Stimulated activated CD4-positive, alpha-beta T cell treated with anti-CD3 and anti-CD28 coated beads, TNF-alpha, amount 100 ng/mL, for 4 hours (primary cell): Measurements from ENCODE around the gene TTC1.

Experiments
- DNase-seq, 3 experiments: peaks; one replicate each; pipeline ENCODE4 v3.0.0-alpha.2; 2020; ENCODE audit warnings: low read depth in 3 of 3

TTC1 gene

GRCh38 chr5:160083501-160083900 is 74.6 kb downstream of the TTC1 start:
- DNase-seq: no peak

GRCh38 chr5:160084144-160084543 is 75.2 kb downstream of the TTC1 start:
- DNase-seq: no peak

DNA sequence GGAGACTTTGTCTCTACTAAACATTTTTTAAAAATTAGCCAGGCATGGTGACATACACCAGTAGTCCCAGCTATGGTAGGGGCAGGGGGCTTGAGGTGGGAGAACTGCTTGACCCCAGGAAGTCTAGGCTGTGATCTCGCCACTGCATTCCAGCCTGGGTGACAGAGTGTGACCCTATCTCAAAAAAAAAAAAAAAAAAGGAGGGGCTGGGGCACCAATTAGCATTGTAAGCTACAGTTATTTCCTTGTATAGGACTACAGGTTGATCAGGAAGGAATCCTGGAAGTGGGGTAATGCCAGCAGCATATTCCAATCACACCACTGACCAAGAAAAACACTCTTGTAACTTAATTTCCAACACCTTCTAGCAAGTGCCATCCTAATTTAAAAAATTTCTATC is 78.3 kb downstream of the TTC1 start:
- DNase-seq: no peak

DNA sequence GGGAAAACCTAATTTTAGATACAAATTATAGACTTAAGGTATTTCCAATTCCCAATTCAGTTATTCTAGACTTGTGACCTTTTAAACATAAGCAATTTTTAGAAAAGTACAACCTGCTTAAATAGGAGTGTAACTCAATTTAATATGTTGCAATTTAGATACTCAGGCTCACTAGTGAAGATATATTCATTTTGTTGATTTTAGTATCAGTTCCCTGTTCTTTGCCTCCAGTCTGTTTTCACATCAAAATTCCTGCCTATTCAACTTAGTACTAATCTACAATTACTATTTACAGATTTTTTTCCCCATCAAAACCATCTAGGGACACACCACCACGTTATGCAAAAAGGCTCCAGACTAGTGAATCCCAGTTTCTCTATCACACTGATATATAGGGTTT is 79.9 kb downstream of the TTC1 start:
- DNase-seq: no peak

DNA sequence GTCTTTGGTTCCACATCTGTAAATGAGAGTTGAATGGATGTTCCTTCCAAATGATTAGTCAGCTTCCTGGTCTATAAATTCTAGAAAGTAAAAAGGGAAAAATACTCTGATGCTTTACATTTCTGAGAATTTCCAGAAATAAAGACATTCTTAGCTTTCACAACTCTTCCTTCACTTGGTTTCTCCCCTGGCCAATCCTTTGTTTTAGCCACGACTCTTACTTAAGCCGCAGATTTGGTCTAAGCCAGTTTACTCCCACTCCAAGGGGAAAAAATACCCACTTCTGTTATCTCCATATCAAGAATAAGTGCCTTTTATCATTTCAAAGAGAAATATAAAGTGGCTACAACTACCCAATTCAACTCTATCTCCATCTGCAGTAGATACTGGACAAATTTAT is 80.6 kb downstream of the TTC1 start:
- DNase-seq: no peak

DNA sequence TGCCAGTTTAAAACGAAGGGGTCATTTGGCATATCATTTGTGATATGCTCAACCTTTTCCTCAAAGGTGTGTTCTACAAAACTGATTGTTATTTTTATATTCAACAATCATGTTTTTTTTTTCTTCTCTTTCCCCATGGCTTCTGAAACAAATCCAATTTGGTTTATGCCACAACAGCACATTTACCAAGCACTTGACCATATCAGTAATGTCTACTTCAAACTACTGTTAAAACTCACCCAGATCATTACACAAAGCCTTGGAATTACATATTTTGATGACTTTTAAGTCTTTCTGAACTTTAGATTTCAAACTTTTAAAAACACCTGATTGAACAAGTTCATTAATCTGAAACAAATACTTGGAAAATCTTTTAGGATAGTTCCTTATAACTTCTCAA is 81.1 kb downstream of the TTC1 start:
- DNase-seq: no peak

DNA sequence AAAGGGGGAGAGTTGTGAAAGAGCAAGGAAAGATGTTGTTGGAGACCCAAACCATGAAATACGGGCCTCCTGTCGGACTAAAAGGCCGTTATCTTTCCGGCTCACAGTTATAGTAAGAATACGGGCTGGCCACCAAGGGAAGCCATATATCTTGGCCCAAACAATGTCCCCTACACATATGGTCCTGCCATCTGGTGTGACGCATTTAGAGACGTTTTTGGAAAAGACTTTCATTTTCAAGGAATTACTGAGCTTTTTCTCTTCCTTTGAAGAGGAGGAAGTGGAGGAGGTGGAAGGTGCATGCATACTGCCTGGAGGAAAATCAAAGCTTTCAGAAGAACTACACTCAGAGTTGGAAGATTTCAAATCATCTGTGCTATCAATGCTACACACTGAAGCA is 83.6 kb downstream of the TTC1 start:
- no peak for DNase-seq

GRCh38 chr5:160092960-160093707 is 84.2 kb downstream of the TTC1 start:
- DNase-seq: no peak

DNA sequence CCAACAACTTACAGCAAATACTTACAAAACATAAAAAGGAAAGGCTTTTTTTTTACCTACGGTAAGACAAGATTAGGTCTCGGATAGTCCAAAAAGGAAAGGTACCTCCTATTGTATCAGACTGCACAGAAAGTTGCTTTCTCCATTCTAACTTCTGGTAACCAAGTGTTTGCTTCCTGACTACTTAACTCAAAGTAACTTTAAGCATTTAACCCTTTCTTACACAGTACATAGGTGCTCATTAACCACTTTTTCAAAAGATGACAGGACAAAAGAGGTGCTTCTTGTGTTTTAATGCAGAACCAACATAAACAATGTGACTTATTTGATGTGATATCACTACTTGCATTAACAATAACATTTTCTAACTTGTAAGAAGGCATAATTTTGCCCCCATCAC is 87.2 kb downstream of the TTC1 start:
- DNase-seq: no peak

GRCh38 chr5:160097991-160098390 is 89.1 kb downstream of the TTC1 start:
- no peak for DNase-seq

DNA sequence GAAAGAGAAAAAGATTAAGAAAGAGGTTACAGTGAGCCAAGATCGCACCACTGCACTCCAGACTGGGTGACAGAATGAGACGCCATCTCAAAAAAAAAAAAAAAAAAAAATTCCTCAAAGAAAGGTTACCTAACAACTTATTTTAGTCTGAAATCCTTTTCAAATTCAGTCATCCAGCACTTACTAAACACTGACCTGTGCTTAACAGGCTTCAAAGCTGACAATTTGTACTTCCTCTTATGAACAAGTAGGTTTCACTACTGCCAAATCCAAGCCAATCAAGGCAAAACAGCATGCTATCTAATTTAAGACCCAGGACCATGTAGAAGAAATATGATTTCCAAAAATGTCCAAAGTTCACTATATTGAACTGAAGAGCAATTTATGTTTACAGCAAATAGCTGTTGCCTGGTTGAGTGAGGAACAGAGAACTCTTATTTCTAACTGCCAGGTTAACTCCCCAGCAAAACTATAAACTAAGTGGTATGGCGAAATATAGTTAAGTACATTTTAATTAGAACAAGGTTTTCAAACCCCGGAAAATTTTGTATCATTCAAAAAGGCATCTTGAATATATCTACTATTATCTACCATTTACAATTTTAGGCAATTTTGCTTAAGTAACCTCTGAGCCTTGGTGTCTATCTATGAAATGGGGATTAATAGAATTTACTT is 96.9 kb downstream of the TTC1 start:
- DNase-seq: no peak

- no peak for DNase-seq
Observed at GRCh38 chr5:160108124-160108523, 99.2 kb downstream of the TTC1 start.
